ENCODE data around the gene TP53I13.
A peak's percentile ranks its signal among the peaks of the same experiment; 100 is the strongest.

The TP53I13 gene

DNA sequence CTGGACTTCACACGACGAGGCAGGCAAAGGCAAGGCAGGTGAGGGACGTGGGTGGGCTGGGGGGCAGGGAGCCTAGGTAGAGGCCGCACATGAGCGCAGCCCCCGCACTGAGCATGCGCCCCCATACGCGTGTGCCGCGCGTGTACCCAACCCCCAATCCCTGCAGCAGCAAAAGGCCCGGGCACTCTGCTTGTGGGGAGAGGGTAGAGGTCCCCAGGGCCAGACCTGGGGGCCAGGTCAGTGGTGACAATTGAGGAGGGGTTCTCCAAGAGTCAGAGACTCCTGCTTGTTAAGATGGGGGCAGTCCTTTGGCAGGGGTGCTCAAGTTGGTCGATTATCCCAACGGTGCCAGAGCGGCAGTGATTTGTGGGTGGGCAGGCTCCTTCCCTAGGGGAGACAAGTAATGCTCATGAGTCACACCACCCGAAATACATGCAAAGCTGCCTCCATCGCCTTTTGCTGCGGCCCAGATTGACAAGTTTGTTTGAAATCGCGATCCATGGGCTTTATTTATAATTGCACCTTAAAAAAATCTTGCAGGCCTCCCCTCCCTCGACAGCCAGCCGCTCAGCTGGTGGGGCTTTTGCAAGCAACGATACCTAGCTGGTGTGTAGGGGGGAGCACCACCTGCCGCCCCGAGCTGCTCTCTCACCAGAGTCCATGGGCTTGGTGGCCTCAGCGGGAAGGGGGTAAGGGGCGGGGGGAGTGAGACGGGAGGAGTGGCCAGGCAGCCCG, 22.1 kb downstream of the TP53I13 start:
- Histone ChIP-seq H3K27ac (ENCODE audit: low read depth, low read length, severe bottlenecking) (no peak overlapping the region), H3K4me1 (ENCODE audit: control insufficient read depth, insufficient read depth, low read length, poor library complexity, severe bottlenecking) (peaks cover 53% of the 10 kb centered on the region), H3K36me3 (ENCODE audit: control insufficient read depth, insufficient read depth, low read length) (peaks cover 9% of the 10 kb centered on the region), H3K9me3 (ENCODE audit: control insufficient read depth, low read length) (no peaks in the 10 kb centered on the region), H3K4me3 (ENCODE audit: extremely low read depth, insufficient read depth, low read length, poor library complexity, severe bottlenecking) (peak overlapping the region; percentile 41)
- 24 to 25% methylated on average over 14 to 17 of the region's 30 CpGs for WGBS, 2 experiments (ENCODE audit: insufficient coverage in 2 of 2)

DNA sequence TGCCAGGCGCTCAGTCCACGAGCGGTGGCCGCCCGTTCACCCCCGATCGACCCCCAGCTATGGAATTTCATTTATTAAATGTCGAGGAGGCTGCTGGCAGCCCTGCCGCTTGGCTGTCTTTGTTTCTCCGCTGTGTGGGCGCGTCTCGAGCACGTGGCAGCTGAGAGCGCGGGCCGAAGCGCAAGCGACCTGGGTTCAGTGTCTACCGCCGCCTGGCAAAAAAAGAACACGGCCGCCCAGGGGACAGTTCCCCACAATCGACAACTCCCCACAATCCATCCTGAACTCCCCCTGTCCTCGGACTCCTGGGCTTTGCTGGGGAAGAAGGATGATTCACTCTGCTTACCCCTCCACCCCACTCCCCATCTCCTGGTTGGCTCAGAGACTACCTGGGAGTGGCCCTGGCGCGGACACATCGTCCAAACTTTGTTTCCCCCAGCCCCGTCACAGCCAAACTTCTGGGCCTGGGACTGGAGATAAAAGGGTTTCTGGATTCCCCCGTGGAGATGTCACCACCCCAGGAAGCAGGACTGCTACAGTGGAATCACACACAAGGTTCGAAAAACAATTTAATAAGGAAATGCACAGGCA, 22.7 kb downstream of the TP53I13 start:
- WGBS, 2 experiments (ENCODE audit: insufficient coverage in 2 of 2): 1 to 2% methylated on average over 14 to 20 of the region's 31 CpGs
- Histone ChIP-seq H3K27ac (ENCODE audit: low read depth, low read length, severe bottlenecking) (no peak overlapping the region), H3K36me3 (ENCODE audit: control insufficient read depth, insufficient read depth, low read length) (peaks cover 9% of the 10 kb centered on the region), H3K9me3 (ENCODE audit: control insufficient read depth, low read length) (no peaks in the 10 kb centered on the region), H3K4me3 (ENCODE audit: extremely low read depth, insufficient read depth, low read length, poor library complexity, severe bottlenecking) (peak overlapping the region; percentile 41), H3K4me1 (ENCODE audit: control insufficient read depth, insufficient read depth, low read length, poor library complexity, severe bottlenecking) (peaks cover 53% of the 10 kb centered on the region)

DNA sequence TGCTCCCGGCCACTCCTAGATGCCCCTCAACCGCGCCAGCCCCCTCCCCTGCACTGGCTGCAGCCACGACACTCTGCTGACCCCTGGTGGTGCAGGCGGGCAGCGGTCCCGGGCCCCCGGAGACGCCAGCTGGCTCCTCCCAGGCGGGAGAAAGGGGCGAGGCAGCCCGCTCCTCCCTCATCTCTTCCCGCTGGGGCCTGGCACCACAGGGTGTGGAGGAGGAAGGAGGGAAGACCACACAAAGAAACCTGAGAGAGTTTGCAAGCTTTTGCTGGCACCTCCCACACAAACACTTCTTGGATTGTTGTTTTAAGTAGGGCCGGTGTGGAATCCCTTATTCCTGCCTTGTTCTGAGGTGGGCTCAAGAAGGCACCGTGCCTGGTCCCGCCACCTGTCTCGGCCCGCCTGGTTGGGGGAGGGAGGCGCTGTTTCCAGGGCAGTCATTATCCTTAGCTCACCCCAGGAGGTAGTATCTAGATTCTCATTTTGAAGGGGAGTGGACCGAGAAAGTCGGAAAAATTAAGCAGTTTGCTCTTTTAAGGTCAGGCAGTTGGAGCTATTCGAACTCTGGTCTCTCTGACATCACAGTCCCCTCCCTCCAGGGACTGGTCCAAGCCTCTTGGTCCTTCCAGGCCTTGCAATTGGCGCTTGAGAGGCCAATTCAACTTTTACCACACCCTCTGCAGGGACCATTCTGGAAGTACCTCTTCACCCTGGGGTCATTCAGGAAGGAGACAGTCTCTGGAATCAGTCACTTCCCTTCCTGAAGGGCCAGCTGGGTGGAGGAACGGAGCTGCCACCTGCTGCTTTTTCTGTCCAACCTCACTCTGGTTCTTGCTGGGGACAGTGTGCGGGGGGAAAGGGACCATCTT, 23.5 kb downstream of the TP53I13 start:
- H3K9me3 ChIP-seq (ENCODE audit: control insufficient read depth, low read length): no peaks in the 10 kb centered on the region
- WGBS, 2 experiments (ENCODE audit: insufficient coverage in 2 of 2): 3 to 10% methylated on average over 5 to 9 of the region's 25 CpGs
- peaks cover 7% of the 10 kb centered on the region for H3K36me3 ChIP-seq (ENCODE audit: control insufficient read depth, insufficient read depth, low read length)
- peaks cover 58% of the 10 kb centered on the region for H3K4me1 ChIP-seq (ENCODE audit: control insufficient read depth, insufficient read depth, low read length, poor library complexity, severe bottlenecking)
- peak overlapping the region; percentile 41 for H3K4me3 ChIP-seq (ENCODE audit: extremely low read depth, insufficient read depth, low read length, poor library complexity, severe bottlenecking)
- H3K27ac ChIP-seq (ENCODE audit: low read depth, low read length, severe bottlenecking): peak overlapping the region; percentile 36

DNA sequence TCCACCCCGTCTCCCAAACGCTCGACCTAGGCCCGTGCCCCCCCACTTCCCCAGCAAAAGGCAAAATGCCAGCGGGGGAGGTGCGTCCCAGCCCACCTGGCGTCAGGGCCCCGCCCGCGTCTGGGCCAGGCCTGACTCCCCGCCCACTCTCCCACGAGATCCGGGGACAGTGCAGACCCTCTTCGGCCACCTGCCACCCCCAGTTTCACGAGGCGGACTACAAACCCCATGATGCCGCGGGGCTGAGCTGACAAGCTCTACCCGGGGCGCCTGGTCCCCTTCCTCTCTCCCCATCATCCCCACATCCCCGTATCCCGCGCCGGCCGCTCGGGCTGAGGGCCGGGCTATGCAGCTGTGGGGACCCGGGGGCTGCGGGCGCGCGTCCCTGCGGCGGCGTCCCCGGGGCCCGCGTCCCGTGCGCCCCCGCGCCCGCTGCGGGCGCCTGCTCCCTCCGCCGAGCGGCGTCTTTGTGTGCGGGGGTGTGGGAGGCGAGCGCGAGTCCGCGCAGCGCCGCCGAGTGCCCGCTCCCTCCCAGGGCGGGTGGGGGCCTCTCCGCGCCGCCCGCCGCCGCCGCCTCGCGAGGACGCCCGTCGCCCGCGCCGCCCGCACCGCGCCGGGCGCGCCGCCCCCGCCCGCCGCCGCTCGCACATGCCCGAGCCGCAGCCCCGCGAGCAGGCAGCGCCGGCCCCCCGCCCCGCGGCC, 24.5 kb downstream of the TP53I13 start, which contains the start of gene ANKRD13B:
ANKRD13B (plus strand) TSS at position 283 of the 702 bp plus-strand sequence. CDS start 490 bp downstream, outside the sequence.
- H3K9me3 ChIP-seq (ENCODE audit: control insufficient read depth, low read length): no peaks in the 10 kb centered on the region
- H3K36me3 ChIP-seq (ENCODE audit: control insufficient read depth, insufficient read depth, low read length): no peaks in the 10 kb centered on the region
- peak within 1 kb of the TSS; percentile 36 for H3K27ac ChIP-seq (ENCODE audit: low read depth, low read length, severe bottlenecking)
- H3K4me3 ChIP-seq (ENCODE audit: extremely low read depth, insufficient read depth, low read length, poor library complexity, severe bottlenecking): peak within 1 kb of the TSS; percentile 60
- peaks cover 58% of the 10 kb centered on the region for H3K4me1 ChIP-seq (ENCODE audit: control insufficient read depth, insufficient read depth, low read length, poor library complexity, severe bottlenecking)
- 1 to 2% methylated on average over 18 to 25 of the region's 96 CpGs for WGBS, 2 experiments (ENCODE audit: insufficient coverage in 2 of 2)

DNA sequence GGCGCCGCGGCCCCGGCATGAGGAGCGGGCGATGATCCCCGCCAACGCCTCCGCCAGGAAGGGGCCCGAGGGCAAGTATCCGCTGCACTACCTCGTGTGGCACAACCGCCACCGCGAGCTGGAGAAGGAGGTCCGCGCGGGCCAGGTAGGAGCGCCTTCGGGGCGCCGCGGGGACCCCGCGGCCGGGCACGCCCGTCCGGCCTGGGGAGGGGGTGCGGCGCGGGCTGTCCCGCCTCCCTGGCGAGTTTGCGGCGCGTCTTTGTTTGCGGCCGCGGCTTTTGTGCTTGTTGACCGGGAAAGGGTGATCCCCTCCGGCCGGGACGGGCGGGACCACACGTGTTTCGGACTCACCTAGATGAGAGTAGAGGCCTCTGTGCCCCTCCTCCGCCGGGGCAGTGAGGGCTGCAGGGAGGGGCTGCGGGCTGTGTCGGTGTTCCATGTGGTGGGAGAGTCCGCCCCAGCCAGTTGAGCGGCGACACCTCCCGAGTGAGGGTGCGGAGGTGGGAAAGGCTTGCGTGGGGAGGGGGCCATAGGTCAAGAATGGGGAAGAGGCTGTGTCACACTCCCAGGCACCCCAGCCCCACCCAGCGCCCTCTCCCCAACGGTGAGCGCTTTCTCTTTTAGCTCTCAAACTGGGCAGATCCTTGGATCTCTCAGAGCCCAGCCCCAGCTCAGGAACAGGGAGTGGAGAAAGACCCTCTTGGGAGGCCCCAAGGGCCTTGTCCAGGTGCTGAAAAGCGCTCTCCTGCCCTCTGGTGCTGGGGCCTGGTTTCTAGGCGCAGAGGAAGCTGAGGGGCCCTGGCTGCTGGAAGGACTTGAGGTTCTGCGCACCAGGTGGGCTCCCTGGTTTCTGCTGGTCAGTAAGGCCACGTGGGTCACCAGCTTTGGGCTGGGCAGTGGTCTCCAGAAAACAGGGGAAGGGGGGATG, 25.4 kb downstream of the TP53I13 start:
- peaks cover 56% of the 10 kb centered on the region for H3K4me1 ChIP-seq (ENCODE audit: control insufficient read depth, insufficient read depth, low read length, poor library complexity, severe bottlenecking)
- WGBS, 2 experiments (ENCODE audit: insufficient coverage in 2 of 2): 1 to 3% methylated on average over 44 to 48 of the region's 64 CpGs
- peak overlapping the region; percentile 60 for H3K4me3 ChIP-seq (ENCODE audit: extremely low read depth, insufficient read depth, low read length, poor library complexity, severe bottlenecking)

DNA sequence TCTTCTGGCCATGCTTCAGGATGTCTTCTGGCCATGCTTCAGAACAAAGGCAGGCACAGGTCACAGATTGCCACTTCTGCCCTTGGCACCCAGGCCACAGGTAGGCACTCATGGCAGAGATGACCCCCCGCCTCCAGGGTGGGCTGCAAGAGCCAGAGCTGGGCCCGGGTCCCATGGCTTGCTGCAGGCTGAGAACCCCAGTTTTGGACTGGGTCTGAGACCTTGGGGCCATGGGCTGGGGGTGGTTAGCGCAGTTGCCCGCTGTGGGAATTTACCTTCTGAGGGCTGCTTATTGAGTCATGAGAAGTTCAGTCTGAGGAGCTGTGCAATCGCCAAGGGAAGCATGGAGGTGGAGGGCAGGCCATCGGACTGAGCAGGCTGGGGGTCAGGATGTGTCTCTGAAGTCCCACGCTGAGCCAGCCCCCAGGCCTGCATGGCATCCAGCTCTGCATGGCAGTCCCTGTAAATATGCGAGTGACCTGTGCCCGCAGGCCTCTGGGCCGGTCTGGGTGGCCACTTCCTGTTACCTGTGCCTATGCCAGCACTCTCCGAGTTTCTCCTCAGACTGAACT, 26.1 kb downstream of the TP53I13 start:
- Histone ChIP-seq H3K4me3 (ENCODE audit: extremely low read depth, insufficient read depth, low read length, poor library complexity, severe bottlenecking) (no peak overlapping the region), H3K9me3 (ENCODE audit: control insufficient read depth, low read length) (no peaks in the 10 kb centered on the region), H3K27ac (ENCODE audit: low read depth, low read length, severe bottlenecking) (no peak overlapping the region), H3K4me1 (ENCODE audit: control insufficient read depth, insufficient read depth, low read length, poor library complexity, severe bottlenecking) (peaks cover 56% of the 10 kb centered on the region), H3K36me3 (ENCODE audit: control insufficient read depth, insufficient read depth, low read length) (no peaks in the 10 kb centered on the region)
- 91 to 95% methylated on average over 8 to 11 of the region's 11 CpGs for WGBS, 2 experiments (ENCODE audit: insufficient coverage in 2 of 2)

More for the DNA sequence above, 25.4 kb downstream of the TP53I13 start:
- H3K27ac ChIP-seq (ENCODE audit: low read depth, low read length, severe bottlenecking): no peak overlapping the region
- H3K9me3 ChIP-seq (ENCODE audit: control insufficient read depth, low read length): no peaks in the 10 kb centered on the region
- H3K36me3 ChIP-seq (ENCODE audit: control insufficient read depth, insufficient read depth, low read length): no peaks in the 10 kb centered on the region

DNA sequence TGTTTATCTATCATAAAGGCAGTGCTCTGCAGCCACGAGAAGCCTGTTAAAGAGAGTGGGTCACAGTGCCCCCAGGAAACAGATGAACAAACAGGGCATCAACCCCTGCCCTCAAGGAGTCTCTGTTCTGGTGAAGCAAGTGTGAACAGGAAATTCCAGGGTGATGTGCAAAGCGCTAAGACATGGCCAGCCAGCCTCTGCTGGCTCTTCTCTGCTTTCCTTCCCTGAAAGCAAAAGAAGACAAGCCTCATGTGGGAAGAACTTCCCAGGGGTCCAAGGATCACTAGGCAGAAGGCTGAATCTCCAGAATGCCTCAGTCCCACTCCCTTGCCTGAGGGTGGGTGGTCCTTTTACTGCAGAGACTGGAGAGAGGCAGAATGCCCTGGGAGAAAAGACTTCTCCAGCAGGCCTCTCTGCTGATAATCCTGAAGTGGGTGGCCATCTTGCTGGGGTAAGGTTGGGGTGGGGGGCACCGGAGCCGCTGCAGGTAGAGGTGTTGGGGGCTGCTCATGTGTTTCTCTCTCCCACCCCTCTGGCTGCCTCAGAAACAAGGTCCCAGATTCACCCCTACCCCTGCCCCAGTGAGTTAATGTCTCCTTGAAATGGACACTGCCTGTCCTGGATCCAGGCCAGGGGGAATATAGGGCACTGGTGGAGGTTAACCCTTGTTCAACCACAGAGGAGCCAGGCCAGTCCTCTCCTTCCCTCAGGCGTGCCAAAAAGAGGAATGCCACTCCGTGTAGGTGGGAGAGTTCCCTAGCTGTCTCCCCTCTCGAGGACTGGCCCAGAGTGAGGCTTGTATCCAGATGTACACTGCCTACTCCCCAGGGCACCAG, 26.8 kb downstream of the TP53I13 start:
- peaks cover 50% of the 10 kb centered on the region for H3K4me1 ChIP-seq (ENCODE audit: control insufficient read depth, insufficient read depth, low read length, poor library complexity, severe bottlenecking)
- H3K4me3 ChIP-seq (ENCODE audit: extremely low read depth, insufficient read depth, low read length, poor library complexity, severe bottlenecking): no peak overlapping the region
- no peak overlapping the region for H3K27ac ChIP-seq (ENCODE audit: low read depth, low read length, severe bottlenecking)
- no peaks in the 10 kb centered on the region for H3K36me3 ChIP-seq (ENCODE audit: control insufficient read depth, insufficient read depth, low read length)
- H3K9me3 ChIP-seq (ENCODE audit: control insufficient read depth, low read length): no peaks in the 10 kb centered on the region
- 62 to 75% methylated on average over 4 of the region's 7 CpGs for WGBS, 2 experiments (ENCODE audit: insufficient coverage in 2 of 2)

DNA sequence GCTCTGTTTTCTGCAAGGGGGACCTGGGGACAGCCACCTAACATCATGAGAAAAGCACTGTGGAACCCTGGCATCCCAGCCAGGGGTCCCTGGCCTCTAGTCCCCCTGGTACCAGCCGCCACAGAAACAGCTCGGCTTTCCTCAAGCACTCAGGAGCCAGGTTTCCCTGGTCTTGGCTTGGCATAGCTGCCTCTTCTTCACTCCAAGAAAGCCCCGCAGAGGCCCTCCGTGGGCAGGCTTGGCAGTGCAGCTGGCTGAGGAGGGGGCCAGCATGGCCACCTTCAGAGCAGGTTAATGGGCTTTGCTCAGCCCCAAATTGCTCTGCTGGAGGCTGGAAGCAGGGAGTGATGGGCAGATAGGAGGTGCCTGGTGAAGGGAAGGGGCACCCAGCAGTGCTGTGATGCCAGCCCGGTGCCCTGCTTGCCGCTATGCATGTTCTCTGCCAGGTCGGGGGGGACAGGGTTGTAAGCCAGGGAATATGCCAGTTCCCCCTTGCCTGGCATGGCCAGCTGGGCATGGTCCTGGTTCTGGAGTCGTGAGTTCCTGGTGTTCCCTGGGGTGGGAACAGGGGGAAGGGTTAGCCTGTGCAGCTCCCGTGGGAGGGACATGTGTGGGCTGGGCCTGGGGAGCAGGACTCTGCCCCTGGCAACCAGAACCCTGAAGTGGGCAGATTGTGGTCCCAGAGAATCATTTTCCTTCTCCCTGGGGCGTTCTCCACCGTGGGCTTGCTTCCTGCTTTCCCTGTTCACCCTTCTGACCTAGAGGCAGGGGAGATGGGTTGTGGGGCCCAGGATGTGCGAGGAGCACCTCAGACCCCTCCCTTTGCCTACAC, 27.7 kb downstream of the TP53I13 start:
- WGBS, 2 experiments (ENCODE audit: insufficient coverage in 2 of 2): 74 to 89% methylated on average over 6 to 11 of the region's 12 CpGs
- H3K4me3 ChIP-seq (ENCODE audit: extremely low read depth, insufficient read depth, low read length, poor library complexity, severe bottlenecking): no peak overlapping the region

More for the DNA sequence above, 27.7 kb downstream of the TP53I13 start:
- Histone ChIP-seq H3K9me3 (ENCODE audit: control insufficient read depth, low read length) (no peaks in the 10 kb centered on the region), H3K27ac (ENCODE audit: low read depth, low read length, severe bottlenecking) (no peak overlapping the region), H3K36me3 (ENCODE audit: control insufficient read depth, insufficient read depth, low read length) (no peaks in the 10 kb centered on the region), H3K4me1 (ENCODE audit: control insufficient read depth, insufficient read depth, low read length, poor library complexity, severe bottlenecking) (peaks cover 41% of the 10 kb centered on the region)
